HG02970 (cell line): ENCODE measurements around the gene TRIO.

Experiments used
- ATAC-seq: cut with Tn5 transposase; IDR thresholded peaks from one replicate; pipeline ENCODE4 v1.9.1; 2021; ENCODE audit warnings: mild to moderate bottlenecking, moderate library complexity, moderate number of reproducible peaks; ENCODE audit not compliant: unreplicated experiment, low FRiP score

TRIO gene

DNA sequence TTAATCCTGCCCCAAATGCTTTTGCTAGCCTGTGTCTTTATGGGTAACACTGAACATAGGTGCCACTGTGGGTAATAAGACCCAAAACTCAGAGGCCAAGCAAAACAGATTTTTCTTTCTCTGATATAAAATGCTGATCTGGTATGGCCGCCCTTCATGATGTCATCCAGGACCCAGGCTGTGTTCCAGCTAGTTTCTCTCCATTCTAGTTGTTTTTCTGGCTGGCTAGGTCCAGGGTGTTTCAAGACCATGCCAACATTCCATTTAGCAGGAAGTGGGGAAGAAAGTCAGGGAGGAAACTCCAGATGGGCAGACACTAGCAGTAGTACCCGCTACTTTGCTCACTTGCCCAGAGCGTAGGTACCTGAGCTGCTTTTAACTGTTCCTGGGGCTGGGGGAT, 254.6 kb downstream of the TRIO start:
- ATAC-seq: no peak

GRCh38 chr5:14399054-14399692, 256.0 kb downstream of the TRIO start:
- ATAC-seq: no peak

GRCh38 chr5:14400085-14400484, 256.9 kb downstream of the TRIO start:
- ATAC-seq: no peak

DNA sequence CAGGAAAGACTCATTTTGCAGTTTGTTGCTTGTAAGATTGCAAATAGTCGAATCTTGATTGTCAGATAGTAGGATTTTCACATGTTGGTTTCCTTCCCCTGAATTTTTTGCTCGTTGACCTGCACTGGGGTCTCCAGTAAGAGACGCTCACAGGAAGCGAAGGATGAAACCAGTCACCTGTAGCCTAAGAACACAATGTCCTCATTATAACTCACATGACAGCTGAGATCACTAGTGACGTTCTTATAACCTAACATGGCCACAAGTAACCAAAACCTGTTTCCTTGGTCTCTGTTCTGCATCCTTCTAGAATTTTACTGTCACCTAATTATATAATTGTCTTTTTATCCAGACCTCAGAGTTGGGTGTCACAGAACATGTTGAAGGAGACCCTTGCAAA, 257.5 kb downstream of the TRIO start:
- ATAC-seq: no peak

- no peak for ATAC-seq
Measured at GRCh38 chr5:14401639-14402038, 258.5 kb downstream of the TRIO start.

GRCh38 chr5:14402424-14402823, 259.3 kb downstream of the TRIO start:
- ATAC-seq: no peak

DNA sequence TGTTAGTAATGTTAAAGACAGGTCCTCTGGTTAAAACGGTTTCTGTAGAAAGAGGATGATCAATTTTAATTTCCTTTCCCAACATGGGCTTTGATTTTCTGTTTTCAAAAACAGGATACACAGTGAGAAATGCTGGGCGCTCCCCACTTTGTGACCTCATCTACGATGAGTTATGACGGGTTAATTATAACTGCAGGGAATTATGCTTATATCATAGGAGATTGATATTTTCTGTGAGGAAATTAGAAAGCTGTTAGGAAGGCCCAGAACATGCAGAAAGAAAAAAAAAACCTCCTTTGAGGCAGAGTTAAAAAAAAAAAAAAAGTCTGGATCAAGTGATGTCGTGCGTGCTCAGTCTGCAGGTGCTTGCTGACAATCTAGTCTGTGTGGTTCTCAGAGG, 261.6 kb downstream of the TRIO start:
- ATAC-seq: no peak

GRCh38 chr5:14405267-14405666, 262.1 kb downstream of the TRIO start:
- no peak for ATAC-seq

- ATAC-seq: no peak
Measured at GRCh38 chr5:14405706-14406553, 262.8 kb downstream of the TRIO start.

DNA sequence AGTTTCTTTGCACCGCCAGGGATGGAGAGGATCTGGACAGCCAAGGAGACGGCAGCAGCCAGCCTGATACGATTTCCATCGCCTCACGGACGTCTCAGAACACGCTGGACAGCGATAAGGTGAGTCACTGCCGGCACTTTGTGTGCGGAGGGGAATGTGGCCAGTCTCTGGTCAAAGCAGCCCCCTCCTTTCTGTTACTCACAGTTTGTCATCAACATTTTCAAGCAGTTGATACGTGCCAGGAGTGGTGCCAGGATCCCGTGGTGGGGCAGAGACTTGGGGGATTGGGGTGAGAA, 263.4 kb downstream of the TRIO start:
- ATAC-seq: no peak

GRCh38 chr5:14407051-14407450, 263.9 kb downstream of the TRIO start:
- ATAC-seq: no peak

GRCh38 chr5:14407746-14408175, 264.6 kb downstream of the TRIO start:
- no peak for ATAC-seq

- ATAC-seq: no peak
Measured at GRCh38 chr5:14408969-14409586, 265.9 kb downstream of the TRIO start.

GRCh38 chr5:14410068-14410393, 266.9 kb downstream of the TRIO start:
- ATAC-seq: no peak

DNA sequence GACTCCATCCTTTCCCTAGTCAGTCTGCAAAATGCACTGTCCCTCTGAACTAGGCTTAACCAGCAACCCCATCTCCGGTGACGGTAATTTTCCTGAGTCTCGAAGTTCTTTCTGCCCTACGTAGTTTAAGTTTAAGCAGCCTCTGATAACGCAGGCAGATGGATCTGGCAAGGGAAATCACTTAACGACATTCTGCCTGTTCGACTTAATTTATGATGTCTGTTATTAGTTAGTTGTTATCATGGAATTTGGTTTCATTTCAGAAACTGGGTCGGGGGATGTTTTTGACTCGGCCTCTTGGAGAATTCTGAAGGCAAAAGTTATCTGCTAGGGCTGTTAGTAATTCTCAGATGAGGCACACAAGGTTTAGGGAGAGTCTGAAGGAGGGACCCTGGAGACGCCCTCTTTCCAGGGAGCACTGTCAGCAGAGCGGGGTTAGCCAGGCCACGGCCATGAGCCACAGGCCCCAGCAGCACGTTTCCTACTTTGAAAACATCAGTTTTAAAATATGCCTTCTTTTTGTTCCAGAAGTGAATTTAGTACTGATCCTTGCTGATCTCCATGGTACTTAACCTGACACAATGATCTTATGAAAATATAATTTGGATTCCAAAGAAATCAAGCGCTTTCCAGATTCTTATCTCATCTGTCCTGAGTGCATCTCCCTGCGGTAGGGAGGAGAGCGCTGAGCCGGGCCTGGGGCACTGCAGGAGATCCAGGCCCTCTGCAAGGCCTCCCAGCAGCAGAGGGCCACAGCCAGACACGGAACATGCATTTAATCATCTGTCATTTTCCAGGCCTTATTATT, 267.5 kb downstream of the TRIO start:
- ATAC-seq: no peak

GRCh38 chr5:14411216-14411615, 268.1 kb downstream of the TRIO start:
- ATAC-seq: no peak

DNA sequence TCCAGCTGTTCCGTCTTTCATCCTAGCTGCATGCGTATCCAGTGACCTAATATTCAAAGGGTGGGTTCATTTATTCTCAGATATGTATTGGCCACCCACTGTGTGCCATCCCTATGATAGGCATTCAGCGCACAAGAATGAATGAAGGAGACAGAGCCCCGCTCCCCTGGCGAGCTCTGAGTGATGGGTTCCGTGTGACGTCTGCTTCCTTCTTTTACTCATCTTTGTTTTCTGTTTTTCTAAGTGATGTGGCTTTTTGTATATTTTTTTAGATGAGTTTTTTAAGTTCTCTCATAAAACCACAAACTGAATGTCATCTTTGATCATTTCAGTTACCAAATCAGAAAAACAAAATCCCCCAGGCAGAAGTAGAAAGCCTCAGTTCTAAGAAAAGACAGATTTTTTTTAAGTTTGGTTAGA, 270.2 kb downstream of the TRIO start:
- no peak for ATAC-seq

DNA sequence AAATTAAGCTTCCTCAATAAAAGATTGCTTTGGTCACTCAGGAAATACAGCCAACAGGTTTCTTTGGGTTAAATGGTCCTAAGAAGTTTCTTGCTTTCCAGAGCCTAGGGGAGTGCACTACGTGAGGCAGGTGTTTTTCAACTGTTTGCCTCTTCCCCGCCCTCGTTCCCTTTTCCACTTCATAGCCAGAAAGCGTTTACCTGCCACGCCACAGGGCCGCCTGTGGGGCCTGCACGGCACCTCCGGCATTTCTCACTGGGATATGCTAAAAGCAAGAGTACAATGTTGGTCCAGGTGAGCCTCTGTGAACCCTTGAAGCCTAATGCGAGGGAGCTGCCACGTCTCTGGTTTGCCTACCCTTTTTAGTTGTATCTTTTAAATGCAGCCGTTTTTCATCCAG, 270.9 kb downstream of the TRIO start:
- ATAC-seq: no peak

- no peak for ATAC-seq
Measured at GRCh38 chr5:14414656-14415023, 271.5 kb downstream of the TRIO start.

DNA sequence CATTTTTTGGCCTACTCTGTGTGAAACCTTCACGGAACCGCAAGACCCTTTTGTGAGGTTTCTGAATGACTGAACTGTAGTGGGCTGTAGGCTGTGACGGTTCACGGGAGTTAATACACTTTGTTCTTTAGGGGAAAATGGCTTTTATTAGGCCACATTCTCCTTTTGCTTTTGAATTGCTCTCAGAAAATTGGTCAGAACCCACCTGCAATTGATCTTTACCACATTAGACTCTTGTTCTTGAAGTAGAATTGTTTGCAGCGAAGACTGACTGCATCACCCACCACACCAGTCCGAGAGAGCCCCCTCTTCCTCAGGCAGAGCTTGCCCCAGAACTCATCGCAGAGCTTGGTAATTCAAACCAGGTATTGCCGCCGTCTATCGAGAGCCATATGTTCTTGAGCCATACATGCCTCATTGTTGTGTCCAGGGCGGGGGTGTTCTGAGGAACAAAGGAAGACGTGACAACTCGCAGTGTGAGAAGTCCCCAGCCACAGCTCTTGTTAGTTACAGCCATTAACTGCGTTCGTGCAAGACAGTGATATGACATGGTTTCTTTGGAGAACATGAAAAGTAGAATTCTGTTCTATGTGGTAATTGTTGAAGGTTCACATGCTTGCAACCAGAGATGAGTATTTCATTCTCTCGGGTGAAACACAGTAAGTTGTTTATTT, 272.0 kb downstream of the TRIO start:
- ATAC-seq: no peak

DNA sequence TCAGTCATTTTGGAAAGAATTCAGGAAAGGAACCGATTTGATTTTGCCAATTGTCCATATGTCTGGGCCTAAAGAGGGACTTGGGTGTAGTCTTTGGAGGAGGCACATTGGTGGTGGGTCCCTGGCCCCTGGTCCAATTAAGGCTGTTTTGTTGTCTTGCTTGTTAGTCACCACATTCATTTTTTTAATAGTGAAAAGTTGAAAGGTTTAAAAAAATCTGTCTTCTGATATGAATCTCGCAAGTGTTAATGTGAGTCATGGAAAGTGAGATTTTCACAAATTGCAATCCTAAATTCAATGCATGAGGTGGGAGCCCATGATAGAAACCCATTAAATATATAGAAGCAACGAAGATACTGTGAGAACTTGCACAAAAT, 272.5 kb downstream of the TRIO start:
- no peak for ATAC-seq
